Neuronal stem cell (in vitro differentiated cells): Measurements from ENCODE around the gene PLK3.

Experiments
- DNase-seq: peaks from one replicate; pipeline ENCODE4 v3.0.0-alpha.2; 2013; ENCODE audit warnings: low spot score
- H2AFZ ChIP-seq: one replicate; pipeline ENCODE4 v1.6.1; 2013; ENCODE audit warnings: mild to moderate bottlenecking, low read length, inconsistent platforms
- H2AK5ac ChIP-seq: 2 replicates; pipeline ENCODE4 v1.6.1; 2013; ENCODE audit warnings: low read depth, mild to moderate bottlenecking, inconsistent platforms, low read length, moderate library complexity, mixed read lengths
- H2BK120ac ChIP-seq: 2 replicates; pipeline ENCODE4 v1.6.1; 2013; ENCODE audit warnings: low read depth, mild to moderate bottlenecking, inconsistent platforms, low read length, moderate library complexity, mixed read lengths
- H2BK12ac ChIP-seq: one replicate; pipeline ENCODE4 v1.6.1; 2013; ENCODE audit warnings: low read length, inconsistent platforms
- H2BK15ac ChIP-seq: 2 replicates; pipeline ENCODE4 v1.6.1; 2013; ENCODE audit warnings: mild to moderate bottlenecking, low read length, inconsistent platforms, mixed read lengths
- H2BK5ac ChIP-seq: one replicate; pipeline ENCODE4 v1.6.1; 2013; ENCODE audit warnings: inconsistent platforms, mild to moderate bottlenecking, low read length, moderate library complexity
- H3K14ac ChIP-seq: one replicate; pipeline ENCODE4 v1.6.1; 2013; ENCODE audit warnings: low read length, inconsistent platforms
- H3K18ac ChIP-seq: 2 replicates; pipeline ENCODE4 v1.6.1; 2013; ENCODE audit warnings: low read length, inconsistent platforms
- H3K23ac ChIP-seq: 2 replicates; pipeline ENCODE4 v1.6.1; 2013; ENCODE audit warnings: low read depth, mild to moderate bottlenecking, mixed read lengths, low read length, inconsistent platforms; ENCODE audit not compliant: poor library complexity
- H3K27ac ChIP-seq: replicated peaks from 3 replicates; pipeline ENCODE4 v1.5.1; 2013; ENCODE audit warnings: low read length, inconsistent platforms
- H3K27me3 ChIP-seq, 3 experiments: 2 replicates each; pipeline ENCODE4 v1.6.1; 2013; ENCODE audit warnings: low read length in 3 of 3, mild to moderate bottlenecking in 2 of 3, inconsistent platforms in 1 of 3, low read depth in 1 of 3, mixed read lengths in 1 of 3, moderate library complexity in 1 of 3; ENCODE audit not compliant: control insufficient read depth in 3 of 3, insufficient read depth in 3 of 3
- H3K36me3 ChIP-seq, 2 donors: replicated peaks in 1 of 2; 2 replicates each; pipeline ENCODE4 v1.6.1; 2013; ENCODE audit warnings: low read length in 2 of 2; ENCODE audit not compliant: control insufficient read depth in 2 of 2, insufficient read depth in 2 of 2
- H3K4ac ChIP-seq: 2 replicates; pipeline ENCODE4 v1.6.1; 2013; ENCODE audit warnings: inconsistent platforms, mild to moderate bottlenecking, low read length, moderate library complexity
- H3K4me1 ChIP-seq, 2 donors: 1 replicate in 1 of 2; 2 replicates in 1 of 2; pipeline ENCODE4 v1.6.1; 2013; ENCODE audit warnings: low read length in 2 of 2, low read depth in 1 of 2; ENCODE audit not compliant: control insufficient read depth in 2 of 2, insufficient read depth in 1 of 2
- H3K4me2 ChIP-seq: one replicate; pipeline ENCODE4 v1.6.1; 2013; ENCODE audit warnings: mild to moderate bottlenecking, low read length, inconsistent platforms; ENCODE audit not compliant: insufficient read depth, poor library complexity, severe bottlenecking
- H3K4me3 ChIP-seq, 2 donors: 2 replicates each; pipeline ENCODE4 v1.5.1; 2013; ENCODE audit warnings: low read length in 2 of 2, mild to moderate bottlenecking in 2 of 2, inconsistent platforms in 1 of 2, moderate library complexity in 1 of 2
- H3K79me1 ChIP-seq: one replicate; pipeline ENCODE4 v1.6.1; 2013; ENCODE audit warnings: low read depth, mild to moderate bottlenecking, inconsistent platforms, low read length, moderate library complexity
- H3K9ac ChIP-seq: one replicate; pipeline ENCODE4 v1.6.1; 2013; ENCODE audit warnings: mild to moderate bottlenecking, low read depth, low read length, inconsistent platforms; ENCODE audit not compliant: poor library complexity
- H3K9me3 ChIP-seq, 2 donors: replicated peaks in 1 of 2; 2 replicates each; pipeline versions ENCODE3 to v1.6.1; 2013; ENCODE audit warnings: low read length in 2 of 2, mild to moderate bottlenecking in 2 of 2, inconsistent platforms in 1 of 2, low read depth in 1 of 2, mixed read lengths in 1 of 2, moderate library complexity in 1 of 2; ENCODE audit not compliant: control insufficient read depth in 2 of 2, insufficient read depth in 1 of 2
- H4K8ac ChIP-seq: one replicate; pipeline ENCODE4 v1.6.1; 2013; ENCODE audit warnings: low read depth, mild to moderate bottlenecking, inconsistent platforms, low read length, moderate library complexity
- H4K91ac ChIP-seq: one replicate; pipeline ENCODE4 v1.6.1; 2013; ENCODE audit warnings: low read length, low read depth, mild to moderate bottlenecking, inconsistent platforms; ENCODE audit not compliant: poor library complexity
- WGBS, 2 donors: extraction: QIAGEN DNeasy Blood & Tissue Kit; methylation state at CpG; one replicate each; pipeline ENCODE4 v1.1.7; 2013; ENCODE audit warnings: missing lambda C conversion rate in 2 of 2, mixed read lengths in 1 of 2; ENCODE audit not compliant: insufficient read length in 2 of 2, insufficient replicate concordance in 1 of 2; ENCODE audit errors: extremely low coverage in 2 of 2; 5-methylcytosine and 5-hydroxymethylcytosine counted together

Gene PLK3

DNA sequence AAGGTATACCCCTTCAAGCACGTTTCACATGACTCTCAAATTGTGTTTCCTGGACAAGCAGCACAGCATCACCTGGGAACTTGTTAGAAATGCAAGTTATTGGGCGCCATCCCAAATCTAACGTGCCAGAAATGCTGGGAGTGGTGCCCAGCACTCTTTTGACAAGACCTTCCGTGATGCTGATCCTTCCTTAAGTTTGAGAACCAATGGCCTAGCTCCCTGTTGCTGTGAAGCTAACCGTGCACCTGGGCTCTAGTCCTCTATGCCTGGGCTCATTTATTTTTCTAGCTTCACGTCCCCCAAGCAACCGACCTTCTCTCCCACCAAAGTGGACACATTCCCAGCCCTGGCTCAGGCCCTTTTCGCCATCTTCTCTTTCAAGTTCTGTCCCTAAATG lies 16.5 kb upstream of the PLK3 start:
- H4K91ac ChIP-seq = no peak overlapping the region
- H4K8ac ChIP-seq = peak overlapping the region; percentile 78
- peak overlapping the region; percentile 6 for H2BK120ac ChIP-seq
- H3K9me3 ChIP-seq = no peaks in the 10 kb centered on the region
- peak overlapping the region; percentile 50 for H3K4me2 ChIP-seq
- no CpG with 5 or more reads among the region's 8 CpGs for WGBS, 2 donors
- no peak overlapping the region for H3K14ac ChIP-seq
- peak overlapping the region; percentile 35 for H3K27ac ChIP-seq
- H2BK5ac ChIP-seq = no peak overlapping the region
- H2BK12ac ChIP-seq = no peak overlapping the region
- H2AFZ ChIP-seq = peak overlapping the region; percentile 20
- peak overlapping the region; percentile 24 for H3K9ac ChIP-seq
- H3K23ac ChIP-seq = no peak overlapping the region
- peak overlapping the region; percentile 98 for H3K18ac ChIP-seq
- H3K4me1 ChIP-seq = peaks cover 5 to 13% of the 10 kb centered on the region in 2 donors
- no peaks in the 10 kb centered on the region for H3K79me1 ChIP-seq
- H2BK15ac ChIP-seq = peak overlapping the region; percentile 79
- H3K27me3 ChIP-seq = peaks cover 0 to 26% (median 3%) of the 10 kb centered on the region in 3 experiments
- peak overlapping the region in 1 of 2 donors; percentile 11 for H3K4me3 ChIP-seq
- peak overlapping the region; percentile 46 for H3K4ac ChIP-seq
- peaks cover 10 to 26% of the 10 kb centered on the region in 2 donors for H3K36me3 ChIP-seq
- no peak overlapping the region for H2AK5ac ChIP-seq
- no peak for DNase-seq

DNA sequence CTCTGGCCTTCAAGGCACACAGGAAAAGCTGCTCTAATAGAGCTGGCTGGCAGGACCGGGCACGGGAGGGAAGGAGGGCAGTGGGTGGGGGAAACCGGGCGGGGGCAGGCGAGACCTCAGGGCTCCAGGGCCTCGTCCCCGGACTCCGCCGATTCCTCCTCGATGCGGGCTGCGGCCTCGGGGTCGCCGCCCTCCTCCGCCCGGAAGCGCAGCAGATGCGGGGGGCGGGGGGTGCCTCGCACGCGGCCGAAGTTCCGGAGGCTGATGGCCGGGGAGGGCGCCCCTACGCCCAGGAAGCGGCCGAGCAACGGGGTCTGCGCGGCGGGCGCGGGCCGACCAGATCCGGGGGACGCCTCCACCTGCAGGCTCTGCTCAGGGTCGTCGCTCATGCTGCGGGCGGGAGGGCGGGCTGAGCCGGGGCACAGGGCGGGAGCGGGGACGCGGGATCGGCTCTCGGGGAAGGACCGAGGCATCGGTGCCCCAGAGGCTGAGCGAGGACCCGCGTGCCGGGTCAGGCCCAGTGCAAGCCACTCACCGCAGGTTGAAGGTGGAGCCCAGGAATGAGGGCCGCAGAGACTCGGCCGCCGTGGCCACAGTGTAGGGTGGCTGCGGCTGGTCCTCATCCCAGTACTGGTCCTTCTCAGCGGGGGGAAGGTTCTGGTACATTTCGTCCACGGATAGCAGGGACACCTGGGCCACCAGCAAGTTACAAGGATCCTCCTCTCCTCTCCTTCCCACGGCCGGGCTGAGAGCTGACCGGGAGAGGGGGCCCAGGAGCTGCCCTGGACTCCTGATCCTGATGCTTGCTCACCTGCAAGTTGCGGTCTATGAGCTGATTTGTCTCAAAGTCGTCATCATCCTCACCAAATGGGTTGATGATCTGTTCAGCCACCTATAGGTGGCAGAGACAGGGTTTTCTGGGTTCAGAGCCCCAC lies 15.8 kb upstream of the PLK3 start:
- peak overlapping the region; percentile 50 for H3K4me2 ChIP-seq
- H3K27me3 ChIP-seq = peaks cover 0 to 26% (median 3%) of the 10 kb centered on the region in 3 experiments
- WGBS, 2 donors = no CpG with 5 or more reads among the region's 71 CpGs
- H4K91ac ChIP-seq = peak overlapping the region; percentile 81
- peak overlapping the region; percentile 11 for H2BK12ac ChIP-seq
- H2AK5ac ChIP-seq = peak overlapping the region; percentile 93
- H3K14ac ChIP-seq = peak overlapping the region; percentile 73
- peak overlapping the region; percentile 31 for H2AFZ ChIP-seq
- H3K4me1 ChIP-seq = peaks cover 5 to 13% of the 10 kb centered on the region in 2 donors
- H3K27ac ChIP-seq = no peak overlapping the region
- H3K4ac ChIP-seq = peak overlapping the region; percentile 91
- H2BK120ac ChIP-seq = peak overlapping the region; percentile 6
- peak overlapping the region; percentile 86 for H3K9ac ChIP-seq
- no peak for DNase-seq
- peak overlapping the region; percentile 71 for H3K23ac ChIP-seq
- peak overlapping the region in 1 of 2 donors; percentile 69 for H3K4me3 ChIP-seq
- peak overlapping the region; percentile 78 for H4K8ac ChIP-seq
- H2BK5ac ChIP-seq = no peak overlapping the region
- no peaks in the 10 kb centered on the region for H3K79me1 ChIP-seq
- H2BK15ac ChIP-seq = peak overlapping the region; percentile 79
- H3K36me3 ChIP-seq = peaks cover 8 to 20% of the 10 kb centered on the region in 2 donors
- H3K18ac ChIP-seq = peak overlapping the region; percentile 98
- no peaks in the 10 kb centered on the region for H3K9me3 ChIP-seq

DNA sequence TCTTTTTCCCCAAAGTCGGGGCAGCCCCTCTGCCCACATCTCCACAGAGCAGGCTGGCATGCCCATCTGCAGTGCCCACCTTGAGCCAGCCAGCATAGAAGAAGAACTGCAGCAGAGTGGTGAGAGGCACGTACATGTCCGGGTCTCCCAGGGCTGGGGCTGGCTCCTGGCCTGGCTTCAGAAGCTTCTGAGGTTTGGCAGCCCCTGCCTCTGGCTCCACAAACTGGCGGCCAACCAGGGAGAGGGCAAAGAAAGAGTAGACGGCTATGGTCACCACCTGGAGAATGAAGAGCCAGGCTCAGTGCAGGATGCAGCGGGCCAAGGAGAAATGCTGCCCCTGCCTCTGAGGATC lies 15.2 kb upstream of the PLK3 start:
- H3K14ac ChIP-seq = no peak overlapping the region
- H3K9ac ChIP-seq = no peak overlapping the region
- H4K91ac ChIP-seq = no peak overlapping the region
- H4K8ac ChIP-seq = no peak overlapping the region
- H3K36me3 ChIP-seq = peaks cover 8 to 13% of the 10 kb centered on the region in 2 donors
- H3K4me1 ChIP-seq = peaks cover 10 to 13% of the 10 kb centered on the region in 2 donors
- peak overlapping the region; percentile 11 for H2BK12ac ChIP-seq
- H3K79me1 ChIP-seq = no peaks in the 10 kb centered on the region
- no peak overlapping the region for H3K18ac ChIP-seq
- H3K23ac ChIP-seq = no peak overlapping the region
- H2BK5ac ChIP-seq = no peak overlapping the region
- H2BK15ac ChIP-seq = peak overlapping the region; percentile 29
- H3K4me3 ChIP-seq = no peak overlapping the region
- H3K9me3 ChIP-seq = no peaks in the 10 kb centered on the region
- H3K4ac ChIP-seq = no peak overlapping the region
- H2BK120ac ChIP-seq = no peak overlapping the region
- no peak overlapping the region for H3K27ac ChIP-seq
- H3K4me2 ChIP-seq = no peak overlapping the region
- H2AFZ ChIP-seq = peak overlapping the region; percentile 31
- no peak for DNase-seq
- peak overlapping the region; percentile 25 for H2AK5ac ChIP-seq
- no CpG with 5 or more reads among the region's 6 CpGs for WGBS, 2 donors
- peaks cover 0 to 26% (median 3%) of the 10 kb centered on the region in 3 experiments for H3K27me3 ChIP-seq

DNA sequence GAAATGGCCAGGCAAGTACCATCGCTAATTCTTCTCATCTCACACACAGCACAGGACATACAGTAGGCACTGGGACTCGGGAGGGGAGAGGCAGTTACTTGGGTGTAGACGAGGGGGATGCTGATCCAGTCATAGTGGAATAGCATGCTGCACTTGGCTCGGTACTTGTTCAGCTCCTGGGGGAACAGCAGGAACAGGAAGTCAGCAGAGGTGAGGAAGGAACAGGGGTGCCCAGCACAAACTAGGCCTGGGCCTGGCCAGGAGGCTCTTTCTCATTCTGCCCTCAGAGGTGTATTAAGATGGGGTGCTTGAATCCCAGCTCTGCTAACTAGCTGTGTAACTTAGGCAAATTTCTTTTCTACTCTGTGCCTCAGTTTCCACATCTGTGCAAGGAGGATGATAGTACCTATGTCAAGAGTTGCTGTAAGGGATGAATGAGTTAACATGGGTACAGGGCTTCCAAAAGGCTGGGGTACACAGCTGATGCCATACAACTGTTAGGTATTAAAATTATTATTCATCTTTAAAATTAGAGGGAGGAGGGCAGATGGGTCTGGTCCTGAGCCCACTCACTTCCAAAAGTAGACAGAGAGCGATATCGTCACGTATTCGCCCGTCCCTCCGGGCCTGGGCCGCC lies 14.6 kb upstream of the PLK3 start:
- Histone ChIP-seq H3K23ac (no peak overlapping the region), H2BK120ac (no peak overlapping the region), H3K4me1 (peaks cover 10 to 13% of the 10 kb centered on the region in 2 donors), H3K4ac (no peak overlapping the region), H3K79me1 (no peaks in the 10 kb centered on the region), H2AFZ (peak overlapping the region; percentile 92), H3K36me3 (peaks cover 7% of the 10 kb centered on the region in 2 donors), H3K4me3 (no peak overlapping the region), H3K9me3 (no peaks in the 10 kb centered on the region), H3K9ac (no peak overlapping the region), H3K27ac (no peak overlapping the region), H3K18ac (no peak overlapping the region), H4K91ac (no peak overlapping the region), H2BK5ac (no peak overlapping the region), H2AK5ac (no peak overlapping the region), H4K8ac (no peak overlapping the region), H3K4me2 (no peak overlapping the region), H3K27me3 (peaks cover 0 to 26% (median 3%) of the 10 kb centered on the region in 3 experiments), H3K14ac (no peak overlapping the region), H2BK15ac (peak overlapping the region; percentile 29), H2BK12ac (no peak overlapping the region)
- WGBS, 2 donors = no CpG with 5 or more reads among the region's 11 CpGs
- DNase-seq = no peak
